ENCODE measurements around the gene LRRC43.

DNA sequence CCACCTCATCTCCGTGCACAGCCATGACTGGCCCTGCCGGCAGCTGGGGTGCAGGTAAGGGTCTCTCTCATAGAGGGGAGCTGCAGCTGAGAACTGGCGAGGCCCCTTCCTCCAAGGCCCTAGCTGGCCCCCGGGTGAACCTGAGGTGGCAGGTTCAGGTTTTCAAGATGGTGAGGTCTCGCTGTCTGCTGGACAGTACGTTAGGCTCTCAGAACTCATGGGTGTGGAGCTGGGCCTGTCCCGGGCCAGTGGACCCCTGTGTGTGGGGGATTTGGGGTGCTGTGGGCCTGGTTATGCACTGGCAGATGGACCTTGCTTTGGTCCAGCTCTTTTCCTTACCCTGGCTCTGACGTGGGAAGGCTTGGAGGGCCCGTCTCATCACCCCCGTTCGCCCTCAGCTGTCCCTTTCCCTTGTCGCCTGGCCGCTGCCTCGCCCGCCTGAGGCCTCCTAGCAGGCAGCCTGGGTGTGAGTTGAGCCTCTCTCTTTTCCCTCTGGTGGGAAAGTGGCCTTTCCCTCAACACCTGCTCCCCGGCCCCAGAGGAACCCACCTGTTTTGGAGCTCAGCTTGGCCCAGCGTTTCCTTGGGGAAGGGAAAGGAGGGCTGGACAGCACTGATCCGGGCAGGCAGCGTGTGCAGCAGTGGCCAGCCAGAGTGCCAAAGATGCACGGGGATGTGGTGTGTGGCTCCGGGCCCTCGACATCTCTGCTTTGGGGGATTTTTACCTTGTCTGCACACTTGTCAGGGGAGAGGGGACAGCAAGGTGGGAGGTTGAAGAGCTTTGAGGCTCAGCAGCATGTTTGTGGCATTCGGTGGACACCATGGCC, 37.2 kb upstream of the LRRC43 start:
- TF ChIP-seq, protein P1, sequence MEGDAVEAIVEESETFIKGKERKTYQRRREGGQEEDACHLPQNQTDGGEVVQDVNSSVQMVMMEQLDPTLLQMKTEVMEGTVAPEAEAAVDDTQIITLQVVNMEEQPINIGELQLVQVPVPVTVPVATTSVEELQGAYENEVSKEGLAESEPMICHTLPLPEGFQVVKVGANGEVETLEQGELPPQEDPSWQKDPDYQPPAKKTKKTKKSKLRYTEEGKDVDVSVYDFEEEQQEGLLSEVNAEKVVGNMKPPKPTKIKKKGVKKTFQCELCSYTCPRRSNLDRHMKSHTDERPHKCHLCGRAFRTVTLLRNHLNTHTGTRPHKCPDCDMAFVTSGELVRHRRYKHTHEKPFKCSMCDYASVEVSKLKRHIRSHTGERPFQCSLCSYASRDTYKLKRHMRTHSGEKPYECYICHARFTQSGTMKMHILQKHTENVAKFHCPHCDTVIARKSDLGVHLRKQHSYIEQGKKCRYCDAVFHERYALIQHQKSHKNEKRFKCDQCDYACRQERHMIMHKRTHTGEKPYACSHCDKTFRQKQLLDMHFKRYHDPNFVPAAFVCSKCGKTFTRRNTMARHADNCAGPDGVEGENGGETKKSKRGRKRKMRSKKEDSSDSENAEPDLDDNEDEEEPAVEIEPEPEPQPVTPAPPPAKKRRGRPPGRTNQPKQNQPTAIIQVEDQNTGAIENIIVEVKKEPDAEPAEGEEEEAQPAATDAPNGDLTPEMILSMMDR (conservative IDR thresholded peaks at IDR 0.05), result no peak
- no peak for TF ChIP-seq ZFX (IDR thresholded peaks at IDR 0.05)
